Thymus (tissue), 11 donors: ENCODE data around the gene KIRREL2. TPM values are rescaled to one million over a fixed set of nuclear protein-coding genes. Genes with fewer than 3 reads are reported as not detected.
"Not testable (repeated sequence)": the region's sequence is repeated elsewhere in the genome, so short reads cannot be mapped to it uniquely, and the experiment has no call there.

Source experiments
- DNase-seq, 9 donors: peaks; one replicate each; pipeline ENCODE4 v3.0.0-alpha.2; 2013; ENCODE audit warnings: low spot score in 9 of 9, low read depth in 6 of 9, missing footprints in 1 of 9
- H3K27ac ChIP-seq, 2 donors: one replicate each; pipeline ENCODE4 v1.5.1; 2013; ENCODE audit warnings: control low read depth in 1 of 2, low read depth in 1 of 2, low read length in 1 of 2, mild to moderate bottlenecking in 1 of 2, moderate library complexity in 1 of 2
- H3K27me3 ChIP-seq, 2 donors: one replicate each; pipeline ENCODE4 v1.5.1; 2013; ENCODE audit warnings: low read length in 1 of 2; ENCODE audit not compliant: control insufficient read depth in 2 of 2, insufficient read depth in 1 of 2
- H3K36me3 ChIP-seq, 2 donors: one replicate each; pipeline ENCODE4 v1.5.1; 2013; ENCODE audit warnings: low read length in 1 of 2, mild to moderate bottlenecking in 1 of 2, moderate library complexity in 1 of 2; ENCODE audit not compliant: control insufficient read depth in 2 of 2, insufficient read depth in 2 of 2
- H3K4me1 ChIP-seq, 2 donors: one replicate each; pipeline ENCODE4 v1.5.1; 2013; ENCODE audit warnings: low read length in 2 of 2; ENCODE audit not compliant: control insufficient read depth in 2 of 2, insufficient read depth in 2 of 2
- H3K4me3 ChIP-seq, 2 donors: one replicate each; pipeline ENCODE4 v1.5.1; 2013; ENCODE audit warnings: low read length in 2 of 2, control low read depth in 1 of 2, mild to moderate bottlenecking in 1 of 2
- H3K9me3 ChIP-seq, 2 donors: one replicate each; pipeline ENCODE4 v1.5.1; 2013; ENCODE audit warnings: low read length in 1 of 2, mild to moderate bottlenecking in 1 of 2; ENCODE audit not compliant: control insufficient read depth in 2 of 2, insufficient read depth in 1 of 2
- WGBS: extraction: QIAGEN DNeasy Blood & Tissue Kit; methylation state at CpG from one replicate; pipeline ENCODE4 v1.1.7; 2013; 5-methylcytosine and 5-hydroxymethylcytosine counted together
- polyA plus RNA-seq: library from polyadenylated mRNA; stranded (reverse); fragments of 200-250 nt; gene quantifications from one replicate; pipeline ENCODE4 v1.2.3, GENCODE V29; 2013
- total RNA-seq: library from RNA; stranded (reverse); fragments of 120-200 nt; gene quantifications from one replicate; pipeline ENCODE4 v1.2.4, GENCODE V29; 2013
- donor health status: healthy.

KIRREL2 gene
- total and polyA plus RNA-seq, 2 donors: 0.75 to 2.2 TPM

GRCh38 chr19:35822579-35822978, 34.1 kb upstream of the KIRREL2 start:
- no peak overlapping the region for H3K27ac ChIP-seq
- H3K27me3 ChIP-seq: no peaks in the 10 kb centered on the region
- DNase-seq: no peak
- H3K36me3 ChIP-seq: no peaks in the 10 kb centered on the region
- H3K4me3 ChIP-seq: no peak overlapping the region
- H3K9me3 ChIP-seq: no peaks in the 10 kb centered on the region
- 64% methylated on average over 3 of the region's 3 CpGs for WGBS
- H3K4me1 ChIP-seq: no peaks in the 10 kb centered on the region

DNA sequence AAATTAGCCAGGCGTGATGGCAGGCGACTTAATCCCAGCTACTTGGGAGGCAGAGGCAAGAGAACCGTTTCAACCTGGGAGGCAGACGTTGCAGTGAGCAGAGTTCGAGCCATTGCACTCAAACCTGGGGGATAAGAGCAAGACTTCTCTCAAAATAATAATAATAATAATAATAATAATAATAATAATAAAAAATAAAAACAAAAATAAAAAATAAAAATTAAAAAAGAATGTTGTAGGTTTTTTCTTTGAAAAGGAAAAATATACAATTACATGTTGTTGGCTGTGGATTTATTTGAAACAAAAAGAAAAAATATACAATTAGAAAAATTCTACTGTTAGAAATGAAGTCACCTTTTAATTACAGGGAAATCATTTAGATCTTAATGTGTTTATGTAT, 32.6 kb upstream of the KIRREL2 start:
- Histone ChIP-seq H3K4me1 (no peaks in the 10 kb centered on the region), H3K4me3 (no peak overlapping the region), H3K36me3 (no peaks in the 10 kb centered on the region), H3K27ac (no peak overlapping the region), H3K27me3 (no peaks in the 10 kb centered on the region), H3K9me3 (no peaks in the 10 kb centered on the region)
- 90% methylated on average over 5 of the region's 5 CpGs for WGBS
- DNase-seq: no peak

GRCh38 chr19:35828692-35829301, 27.9 kb upstream of the KIRREL2 start:
- no peaks in the 10 kb centered on the region for H3K36me3 ChIP-seq
- no peak overlapping the region for H3K27ac ChIP-seq
- no peaks in the 10 kb centered on the region for H3K4me1 ChIP-seq
- H3K4me3 ChIP-seq: no peak overlapping the region
- DNase-seq: peak; percentile 38 to 79 (median 64)
- no peaks in the 10 kb centered on the region for H3K27me3 ChIP-seq
- no peaks in the 10 kb centered on the region for H3K9me3 ChIP-seq
- 18% methylated on average over 12 of the region's 12 CpGs for WGBS

DNA sequence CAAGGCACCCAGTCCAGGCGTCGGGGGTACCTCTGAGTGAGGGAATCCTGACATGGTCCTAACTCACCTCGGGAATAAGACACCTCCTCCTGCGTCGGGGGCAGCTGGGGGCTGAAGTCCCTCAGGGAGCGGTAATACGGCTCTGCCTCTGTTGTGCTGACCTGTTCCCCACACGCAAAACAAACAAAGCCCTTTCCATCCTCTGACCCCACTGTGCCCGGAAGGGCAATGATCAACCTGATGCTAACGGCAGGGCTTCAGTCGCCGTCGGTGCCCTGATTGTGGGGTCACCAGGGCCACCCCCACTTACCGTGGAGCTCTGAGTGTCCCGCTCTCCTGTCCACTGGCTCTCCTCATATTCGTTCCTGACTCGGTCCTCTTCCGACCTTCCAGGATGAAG, 25.7 kb upstream of the KIRREL2 start:
- H3K4me3 ChIP-seq: no peak overlapping the region
- no peak overlapping the region for H3K27ac ChIP-seq
- no peaks in the 10 kb centered on the region for H3K36me3 ChIP-seq
- no peak for DNase-seq
- no peaks in the 10 kb centered on the region for H3K27me3 ChIP-seq
- WGBS: 88% methylated on average over 18 of the region's 18 CpGs
- no peaks in the 10 kb centered on the region for H3K4me1 ChIP-seq
- H3K9me3 ChIP-seq: no peaks in the 10 kb centered on the region

DNA sequence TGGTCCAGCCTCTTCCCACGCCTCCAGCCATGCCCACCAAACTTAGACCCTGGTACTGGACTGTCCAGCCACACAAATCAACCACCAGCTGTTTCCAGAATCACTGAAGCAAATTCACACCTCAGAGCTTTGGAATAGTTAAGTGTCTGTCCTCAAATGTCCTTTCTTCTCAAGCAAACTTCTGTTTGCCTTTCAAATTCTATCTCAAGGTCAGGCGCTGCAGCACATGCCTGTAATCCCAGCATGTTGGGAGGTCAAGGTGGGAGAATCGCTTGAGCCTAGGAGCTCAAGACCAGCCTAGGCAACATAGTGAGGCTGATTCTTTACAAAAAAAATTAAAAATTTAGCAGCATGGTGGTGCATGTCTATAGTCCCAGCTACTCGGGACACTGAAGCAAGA, 24.7 kb upstream of the KIRREL2 start:
- Histone ChIP-seq H3K27ac (no peak overlapping the region), H3K9me3 (no peaks in the 10 kb centered on the region), H3K36me3 (no peaks in the 10 kb centered on the region), H3K27me3 (no peaks in the 10 kb centered on the region), H3K4me3 (no peak overlapping the region), H3K4me1 (no peaks in the 10 kb centered on the region)
- WGBS: 87% methylated on average over 4 of the region's 4 CpGs
- DNase-seq: no peak

DNA sequence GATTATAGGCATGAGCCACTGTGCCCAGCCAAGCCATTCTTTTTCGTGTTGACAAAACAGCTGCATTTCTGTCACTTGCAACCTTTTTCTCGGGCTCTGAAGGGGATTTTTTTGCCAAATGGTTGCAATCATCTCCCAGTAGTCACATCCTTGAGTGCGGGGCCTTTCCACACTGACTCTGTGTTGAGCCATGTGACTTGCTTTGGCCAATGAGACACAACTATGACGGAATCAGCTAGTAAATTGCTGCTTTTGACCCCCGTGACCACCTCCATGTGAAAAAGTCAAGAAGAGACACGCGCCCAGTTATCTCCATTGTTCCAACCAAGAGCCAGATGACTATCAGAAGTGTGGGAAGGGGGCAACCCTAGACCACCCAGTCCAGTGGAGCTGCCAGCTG, 22.7 kb upstream of the KIRREL2 start:
- H3K27me3 ChIP-seq: no peaks in the 10 kb centered on the region

DNA sequence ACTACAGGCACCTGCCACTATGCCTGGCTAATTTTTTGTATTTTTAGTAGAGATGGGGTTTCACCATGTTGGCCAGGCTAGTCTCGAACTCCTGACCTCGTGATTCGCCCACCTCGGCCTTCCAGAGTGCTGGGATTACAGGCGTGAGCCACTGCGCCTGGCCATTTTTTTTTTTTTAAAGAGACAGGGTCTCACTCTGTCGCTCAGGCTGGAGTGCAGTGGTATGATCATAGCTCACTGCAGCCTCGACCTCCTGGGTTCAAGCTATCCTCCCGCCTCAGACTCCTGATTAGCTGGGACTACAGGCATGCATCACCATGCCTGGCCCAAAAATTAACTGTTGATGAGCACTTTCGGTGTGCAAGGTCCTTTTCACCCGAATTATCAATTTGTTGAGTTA, 20.6 kb upstream of the KIRREL2 start:
- not testable (repeated sequence) for H3K9me3 ChIP-seq, DNase-seq, H3K36me3 ChIP-seq, H3K27ac ChIP-seq, H3K27me3 ChIP-seq, H3K4me3 ChIP-seq, H3K4me1 ChIP-seq
- 70% methylated on average over 11 of the region's 11 CpGs for WGBS

More for the DNA sequence above, 22.7 kb upstream of the KIRREL2 start:
- no peak for DNase-seq
- H3K27ac ChIP-seq: no peak overlapping the region
- no peaks in the 10 kb centered on the region for H3K4me1 ChIP-seq
- H3K9me3 ChIP-seq: no peaks in the 10 kb centered on the region
- no peak overlapping the region for H3K4me3 ChIP-seq
- no peaks in the 10 kb centered on the region for H3K36me3 ChIP-seq
- 66% methylated on average over 7 of the region's 7 CpGs for WGBS

DNA sequence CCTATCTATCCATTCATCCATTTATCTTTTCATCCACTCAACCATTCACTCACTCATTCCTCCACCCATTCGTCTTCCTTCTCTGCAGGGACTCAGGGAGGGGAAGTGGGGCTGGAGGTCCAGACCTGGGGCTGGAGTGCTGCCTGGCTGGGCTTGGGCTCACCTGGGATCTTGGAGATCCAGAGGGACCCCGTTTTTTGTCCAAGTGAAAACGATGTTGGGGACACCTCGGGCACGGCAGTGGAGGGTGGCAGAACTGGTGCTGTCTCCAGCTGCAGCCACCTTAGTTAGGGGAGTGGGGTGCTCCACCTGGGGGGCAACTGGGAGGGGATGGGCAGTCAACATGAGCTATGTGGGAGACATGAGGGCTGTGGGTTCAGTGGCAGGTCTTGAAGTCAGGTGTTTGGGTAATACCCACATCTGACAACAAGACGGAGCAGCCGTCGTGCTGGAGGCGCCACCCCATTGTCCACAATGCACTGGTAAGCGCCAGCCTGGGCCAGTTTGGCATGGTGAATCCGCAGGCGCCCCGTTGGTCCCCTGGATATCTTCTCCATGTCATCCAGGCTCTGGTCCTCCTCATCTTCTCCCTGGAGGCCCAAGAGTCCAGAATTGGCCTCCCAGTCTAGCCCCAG, 14.6 kb upstream of the KIRREL2 start:
- H3K36me3 ChIP-seq: no peaks in the 10 kb centered on the region
- WGBS: 88% methylated on average over 13 of the region's 13 CpGs
- H3K27ac ChIP-seq: no peak overlapping the region
- peaks cover 31 to 42% of the 10 kb centered on the region in 2 donors for H3K27me3 ChIP-seq
- H3K9me3 ChIP-seq: peaks cover 0 to 11% of the 10 kb centered on the region in 2 donors
- H3K4me3 ChIP-seq: no peak overlapping the region
- no peak for DNase-seq
- no peaks in the 10 kb centered on the region for H3K4me1 ChIP-seq

DNA sequence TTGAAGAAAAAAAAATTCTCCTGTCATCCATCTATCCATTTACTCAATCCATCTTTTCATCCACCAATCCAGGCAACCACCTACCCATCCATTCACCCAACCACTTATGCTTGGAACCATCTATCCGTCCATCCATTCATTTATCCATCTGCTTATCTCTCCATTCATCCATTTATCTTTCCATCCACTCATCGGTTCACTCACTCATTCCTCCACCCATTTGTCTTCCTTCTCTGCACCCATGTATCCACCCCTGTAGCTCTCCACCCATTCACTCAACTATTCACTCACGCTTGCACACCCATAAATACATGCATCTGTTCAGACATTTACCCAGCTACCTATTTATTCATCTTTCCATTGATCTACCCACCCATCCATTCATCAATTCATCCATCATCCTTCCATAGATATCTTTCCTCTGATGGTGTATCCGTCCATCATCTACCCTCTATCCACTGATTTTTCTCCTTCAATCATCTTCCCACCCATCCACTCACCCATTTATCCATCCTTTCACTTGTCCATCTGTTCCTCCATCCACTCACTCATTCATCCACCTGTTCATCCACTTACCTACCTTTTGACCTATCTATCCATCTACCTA, 13.9 kb upstream of the KIRREL2 start:
- 90% methylated on average over 4 of the region's 4 CpGs for WGBS
- H3K27me3 ChIP-seq: peaks cover 31 to 46% of the 10 kb centered on the region in 2 donors

More for the DNA sequence above, 13.9 kb upstream of the KIRREL2 start:
- no peaks in the 10 kb centered on the region for H3K4me1 ChIP-seq
- H3K9me3 ChIP-seq: peaks cover 0 to 11% of the 10 kb centered on the region in 2 donors
- no peaks in the 10 kb centered on the region for H3K36me3 ChIP-seq
- DNase-seq: no peak
- H3K4me3 ChIP-seq: no peak overlapping the region
- no peak overlapping the region for H3K27ac ChIP-seq
